Skin epidermis (tissue), 12 donors: Measurements from ENCODE around the gene CD101.

Experiments used
- H3K27ac ChIP-seq, 21 experiments: fragments of 200-600 bp; sonication (generic) in 11 of 21; one replicate each; pipeline ENCODE4 v1.5.0; 2020; ENCODE audit warnings: mild to moderate bottlenecking in 3 of 21, inconsistent platforms in 2 of 21, moderate library complexity in 2 of 21
- H3K4me3 ChIP-seq, 7 experiments: fragments of 200-600 bp; sonication (generic) in 2 of 7; one replicate each; pipeline ENCODE4 v1.5.0; 2020; ENCODE audit warnings: inconsistent platforms in 2 of 7, mild to moderate bottlenecking in 2 of 7, moderate library complexity in 1 of 7

The CD101 gene

GRCh38 chr1:117070124-117070523 is 68.6 kb downstream of the CD101 start:
- no peak overlapping the region for H3K27ac ChIP-seq

DNA sequence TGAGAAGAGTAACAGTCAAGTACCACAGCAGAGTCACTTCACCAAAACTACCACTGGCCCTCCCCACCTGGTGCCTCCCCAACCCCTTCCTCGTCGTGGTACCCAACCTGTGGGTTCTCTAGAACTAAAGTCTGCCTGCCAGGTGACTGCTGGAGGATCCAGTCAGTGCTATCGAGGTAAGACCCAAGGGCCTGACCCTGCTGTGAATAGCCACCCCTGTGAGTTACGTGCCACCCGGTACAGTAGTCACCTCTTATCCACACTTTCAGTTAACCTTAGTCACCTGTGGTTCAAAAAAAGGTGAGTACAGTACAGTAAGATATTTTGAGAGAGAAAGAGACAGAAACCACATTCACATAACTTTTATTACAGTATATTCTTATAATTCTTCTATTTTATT is 75.1 kb downstream of the CD101 start:
- no peak overlapping the region for H3K4me3 ChIP-seq
- H3K27ac ChIP-seq = no peak overlapping the region

More at GRCh38 chr1:117070124-117070523, 68.6 kb downstream of the CD101 start:
- no peak overlapping the region for H3K4me3 ChIP-seq

- Histone ChIP-seq H3K4me3 (no peak overlapping the region), H3K27ac (no peak overlapping the region)
Observed at GRCh38 chr1:117077267-117077666, 75.7 kb downstream of the CD101 start.

DNA sequence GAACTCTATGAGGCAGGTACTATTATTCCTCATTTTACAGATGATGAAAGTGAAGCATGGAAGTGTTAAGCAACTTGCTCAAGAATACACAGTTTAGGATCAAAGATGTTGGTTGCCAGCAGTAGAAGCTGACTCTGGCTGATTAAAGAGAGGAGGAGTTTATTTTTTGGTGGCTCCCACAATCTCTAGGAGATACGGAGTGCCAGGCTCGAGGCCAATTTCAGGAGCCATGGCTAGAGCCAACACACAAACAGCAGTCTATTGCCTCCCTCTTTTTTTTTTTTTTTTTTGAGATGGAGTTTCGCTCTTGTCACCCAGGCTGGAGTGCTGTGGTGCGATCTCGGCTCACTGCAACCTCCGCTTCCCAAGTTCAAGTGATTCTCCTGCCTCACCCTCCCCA is 78.2 kb downstream of the CD101 start:
- H3K27ac ChIP-seq = no peak overlapping the region
- H3K4me3 ChIP-seq = no peak overlapping the region

GRCh38 chr1:117084231-117084630 is 82.7 kb downstream of the CD101 start:
- H3K4me3 ChIP-seq = no peak overlapping the region

More at GRCh38 chr1:117084231-117084630, 82.7 kb downstream of the CD101 start:
- H3K27ac ChIP-seq = no peak overlapping the region
